Measurements from ENCODE around the gene ELMO1.

DNA sequence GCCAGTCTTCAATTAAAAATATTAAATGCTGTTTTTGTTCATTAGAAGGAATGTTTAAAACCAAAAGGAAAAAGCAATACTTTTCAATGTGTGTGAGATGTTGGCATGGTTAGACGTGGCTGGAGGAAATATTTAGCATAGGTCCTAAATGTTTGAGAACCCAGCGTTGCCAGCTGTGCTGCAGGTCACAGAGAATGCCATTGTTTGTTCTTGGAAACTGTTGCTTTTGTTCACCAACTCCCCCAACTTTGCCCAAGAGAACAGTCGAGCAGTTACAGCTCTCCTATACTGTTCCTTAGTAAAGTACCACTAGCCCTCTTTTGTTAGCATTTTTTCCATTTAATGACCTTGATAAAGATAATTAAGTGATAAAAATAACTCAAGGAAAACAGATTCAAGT, 44.5 kb upstream of the ELMO1 start:
- TF ChIP-seq, protein P1, sequence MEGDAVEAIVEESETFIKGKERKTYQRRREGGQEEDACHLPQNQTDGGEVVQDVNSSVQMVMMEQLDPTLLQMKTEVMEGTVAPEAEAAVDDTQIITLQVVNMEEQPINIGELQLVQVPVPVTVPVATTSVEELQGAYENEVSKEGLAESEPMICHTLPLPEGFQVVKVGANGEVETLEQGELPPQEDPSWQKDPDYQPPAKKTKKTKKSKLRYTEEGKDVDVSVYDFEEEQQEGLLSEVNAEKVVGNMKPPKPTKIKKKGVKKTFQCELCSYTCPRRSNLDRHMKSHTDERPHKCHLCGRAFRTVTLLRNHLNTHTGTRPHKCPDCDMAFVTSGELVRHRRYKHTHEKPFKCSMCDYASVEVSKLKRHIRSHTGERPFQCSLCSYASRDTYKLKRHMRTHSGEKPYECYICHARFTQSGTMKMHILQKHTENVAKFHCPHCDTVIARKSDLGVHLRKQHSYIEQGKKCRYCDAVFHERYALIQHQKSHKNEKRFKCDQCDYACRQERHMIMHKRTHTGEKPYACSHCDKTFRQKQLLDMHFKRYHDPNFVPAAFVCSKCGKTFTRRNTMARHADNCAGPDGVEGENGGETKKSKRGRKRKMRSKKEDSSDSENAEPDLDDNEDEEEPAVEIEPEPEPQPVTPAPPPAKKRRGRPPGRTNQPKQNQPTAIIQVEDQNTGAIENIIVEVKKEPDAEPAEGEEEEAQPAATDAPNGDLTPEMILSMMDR (IDR thresholded peaks at IDR 0.05): no peak
- TF ChIP-seq POLR2AphosphoS5 (IDR thresholded peaks at IDR 0.05): no peak
